ENCODE results near the gene FAM124A. TPM values are rescaled to one million over a fixed set of nuclear protein-coding genes. Genes with fewer than 3 reads are reported as not detected.
A peak's percentile ranks its signal among the peaks of the same experiment; 100 is the strongest.

Gene FAM124A
- total and polyA plus RNA-seq, 2 experiments from 2014 or later = 37.7 to 109 TPM

GRCh38 chr13:51303063-51303552 lies 80.9 kb downstream of the FAM124A start:
- Histone ChIP-seq H4K20me1 (replicated peaks; ENCODE audit: insufficient read depth) (no peaks in the 10 kb centered on the region), H3K27me3 (ENCODE audit: insufficient read depth) (no peaks in the 10 kb centered on the region), H3K4me2 (peak overlapping the region; percentile 33), H3K4me1 (ENCODE audit: insufficient read depth) (peaks cover 55% of the 10 kb centered on the region), H3K27ac (ENCODE audit: low read depth) (peak overlapping the region; percentile 80), H3K79me2 (replicated peaks; ENCODE audit: insufficient read depth) (no peaks in the 10 kb centered on the region), H3F3A (replicated peaks; ENCODE audit: low read depth) (peaks cover 20% of the 10 kb centered on the region), H3K36me3 (ENCODE audit: insufficient read depth) (no peaks in the 10 kb centered on the region), H3K9me2 (ENCODE audit: insufficient read depth) (peaks cover 8% of the 10 kb centered on the region), H3K4me3 (peak overlapping the region; percentile 14; the same call in 1 of the 2 replicates), H2AFZ (no peak overlapping the region)
- Mint-ChIP-seq H3K27me3 (ENCODE audit: insufficient read depth, low read depth, poor library complexity) (peaks cover 11% of the 10 kb centered on the region), H3K27ac (peak overlapping the region; percentile 88), H3K36me3 (ENCODE audit: low read depth) (peaks cover 5% of the 10 kb centered on the region; the same call in 1 of the 3 replicates), H3K9me3 (no peaks in the 10 kb centered on the region; the same call in 2 of the 3 replicates), H3K4me1 (peaks cover 61% of the 10 kb centered on the region), H3K4me3 (no peak overlapping the region)
- TF ChIP-seq STAT1 (IDR thresholded peaks at IDR 0.05; ENCODE audit: unreplicated experiment) (no peak), EZH2 (IDR thresholded peaks at IDR 0.05; ENCODE audit: low read depth, unreplicated experiment) (no peak), JUNB (IDR thresholded peaks at IDR 0.05; ENCODE audit: unreplicated experiment) (no peak), CTCF (conservative IDR thresholded peaks at IDR 0.05; ENCODE audit: low read depth in 2 of 2) (no peak), ZNF462 (CRISPR knock-in tag; IDR thresholded peaks at IDR 0.05) (peak; percentile 92), ZNF331 (CRISPR knock-in tag; IDR thresholded peaks at IDR 0.05; ENCODE audit: low read depth) (no peak), POLR2AphosphoS5 (IDR thresholded peaks at IDR 0.05; ENCODE audit: low read depth) (peak; percentile 66), REST (IDR thresholded peaks at IDR 0.05; ENCODE audit: unreplicated experiment) (no peak), EZH2phosphoT487 (IDR thresholded peaks at IDR 0.05; ENCODE audit: unreplicated experiment) (no peak), ZNF114 (CRISPR knock-in tag; IDR thresholded peaks at IDR 0.05) (no peak), ETS1 (IDR thresholded peaks at IDR 0.05) (peak; percentile 58), CREB1 (CRISPR knock-in tag; IDR thresholded peaks at IDR 0.05; ENCODE audit: low read depth) (no peak), NANOG (IDR thresholded peaks at IDR 0.05; ENCODE audit: borderline replicate concordance) (peak; percentile 96)
- ATAC-seq = peak; percentile 92
- peak; percentile 75 for DNase-seq (ENCODE audit: low spot score)
